Measurements from ENCODE around the gene LRCH1. TPM values are rescaled to one million over a fixed set of nuclear protein-coding genes. Genes with fewer than 3 reads are reported as not detected.

The LRCH1 gene
- total RNA-seq, 1 donor from 2014 or later, result 6.0 TPM

GRCh38 chr13:46587807-46588418 is 34.9 kb downstream of the LRCH1 start:
- no peak for ATAC-seq
- no peak for DNase-seq (ENCODE audit: low spot score)

GRCh38 chr13:46592385-46592784 is 39.4 kb downstream of the LRCH1 start:
- no peak for ATAC-seq
- DNase-seq (ENCODE audit: low spot score), result no peak

- DNase-seq (ENCODE audit: low spot score) (no peak), ATAC-seq (no peak)
Measured at GRCh38 chr13:46593398-46593797, 40.4 kb downstream of the LRCH1 start.

GRCh38 chr13:46594374-46595078 is 41.6 kb downstream of the LRCH1 start:
- ATAC-seq, result no peak

GRCh38 chr13:46595136-46595884 is 42.3 kb downstream of the LRCH1 start:
- no peak for ATAC-seq
- no peak for DNase-seq (ENCODE audit: low spot score)

More at GRCh38 chr13:46594374-46595078, 41.6 kb downstream of the LRCH1 start:
- no peak for DNase-seq (ENCODE audit: low spot score)

- ATAC-seq, result no peak
- no peak for DNase-seq (ENCODE audit: low spot score)
Measured at GRCh38 chr13:46595885-46596275, 42.9 kb downstream of the LRCH1 start.

- no peak for DNase-seq (ENCODE audit: low spot score)
- ATAC-seq, result no peak
Measured at GRCh38 chr13:46596466-46596865, 43.5 kb downstream of the LRCH1 start.

GRCh38 chr13:46598140-46598819 is 45.3 kb downstream of the LRCH1 start:
- no peak for ATAC-seq
- no peak for DNase-seq (ENCODE audit: low spot score)

- DNase-seq (ENCODE audit: low spot score) (no peak), ATAC-seq (no peak)
Measured at GRCh38 chr13:46598820-46599180, 45.8 kb downstream of the LRCH1 start.

- no peak for DNase-seq (ENCODE audit: low spot score)
- no peak for ATAC-seq
Measured at GRCh38 chr13:46600943-46601311, 48.0 kb downstream of the LRCH1 start.

GRCh38 chr13:46602531-46602930 is 49.6 kb downstream of the LRCH1 start:
- ATAC-seq (peak; percentile 24), DNase-seq (ENCODE audit: low spot score) (no peak)

- ATAC-seq (peak; percentile 60), DNase-seq (ENCODE audit: low spot score) (no peak)
Measured at GRCh38 chr13:46603165-46603603, 50.2 kb downstream of the LRCH1 start.

- DNase-seq (ENCODE audit: low spot score) (no peak), ATAC-seq (no peak)
Measured at GRCh38 chr13:46604226-46604990, 51.4 kb downstream of the LRCH1 start.

- peak; percentile 42 for ATAC-seq
- no peak for DNase-seq (ENCODE audit: low spot score)
Measured at GRCh38 chr13:46605076-46605824, 52.3 kb downstream of the LRCH1 start.

GRCh38 chr13:46605825-46606554 is 53.0 kb downstream of the LRCH1 start:
- ATAC-seq, result no peak
- DNase-seq (ENCODE audit: low spot score), result no peak

- ATAC-seq, result no peak
Measured at GRCh38 chr13:46606970-46607369, 54.0 kb downstream of the LRCH1 start.

GRCh38 chr13:46607768-46608564 is 55.0 kb downstream of the LRCH1 start:
- ATAC-seq, result peak; percentile 62
- DNase-seq (ENCODE audit: low spot score), result no peak

More at GRCh38 chr13:46606970-46607369, 54.0 kb downstream of the LRCH1 start:
- DNase-seq (ENCODE audit: low spot score), result no peak

GRCh38 chr13:46609052-46609451 is 56.1 kb downstream of the LRCH1 start:
- no peak for DNase-seq (ENCODE audit: low spot score)
- ATAC-seq, result no peak
